ENCODE results near the gene ZNF628.

The ZNF628 gene

GRCh38 chr19:55465460-55466240 lies 10.8 kb upstream of the ZNF628 start:
- no peak for DNase-seq (ENCODE audit: low spot score)

GRCh38 chr19:55466241-55466614 lies 10.2 kb upstream of the ZNF628 start:
- no peak for DNase-seq (ENCODE audit: low spot score)

- DNase-seq (ENCODE audit: low spot score) = no peak
Measured at GRCh38 chr19:55467236-55468053, 9.0 kb upstream of the ZNF628 start.

- DNase-seq (ENCODE audit: low spot score) = no peak
Measured at GRCh38 chr19:55468054-55468393, 8.4 kb upstream of the ZNF628 start.

GRCh38 chr19:55471266-55471665 lies 5.2 kb upstream of the ZNF628 start:
- DNase-seq (ENCODE audit: low spot score) = no peak

- no peak for DNase-seq (ENCODE audit: low spot score)
Measured at GRCh38 chr19:55472463-55472862, 4.0 kb upstream of the ZNF628 start.

GRCh38 chr19:55473225-55474012 lies 3.0 kb upstream of the ZNF628 start:
- DNase-seq (ENCODE audit: low spot score) = no peak

GRCh38 chr19:55474269-55475265 lies 1.9 kb upstream of the ZNF628 start:
- DNase-seq (ENCODE audit: low spot score) = no peak

GRCh38 chr19:55477905-55478304 lies 1.5 kb downstream of the ZNF628 start:
- no peak for DNase-seq (ENCODE audit: low spot score)

GRCh38 chr19:55478364-55478763 lies 1.9 kb downstream of the ZNF628 start:
- no peak for DNase-seq (ENCODE audit: low spot score)

GRCh38 chr19:55479045-55479444 lies 2.6 kb downstream of the ZNF628 start:
- DNase-seq (ENCODE audit: low spot score) = no peak

GRCh38 chr19:55479451-55480230 lies 3.2 kb downstream of the ZNF628 start:
- DNase-seq (ENCODE audit: low spot score) = no peak

- no peak for DNase-seq (ENCODE audit: low spot score)
Measured at GRCh38 chr19:55481148-55481793, 4.9 kb downstream of the ZNF628 start.

- DNase-seq (ENCODE audit: low spot score) = no peak
Measured at GRCh38 chr19:55481794-55482155, 5.4 kb downstream of the ZNF628 start.

GRCh38 chr19:55482156-55482961 lies 5.9 kb downstream of the ZNF628 start:
- DNase-seq (ENCODE audit: low spot score) = no peak

GRCh38 chr19:55482967-55483705 lies 6.7 kb downstream of the ZNF628 start:
- no peak for DNase-seq (ENCODE audit: low spot score)

GRCh38 chr19:55483706-55484592 lies 7.5 kb downstream of the ZNF628 start:
- DNase-seq (ENCODE audit: low spot score) = no peak
